Measurements from ENCODE around the gene TMEM238. TPM values are rescaled to one million over a fixed set of nuclear protein-coding genes. Genes with fewer than 3 reads are reported as not detected.

The TMEM238 gene
- total and polyA plus RNA-seq, 5 donors from 2014 or later: 0.42 to 15.9 (median 1.1) TPM

DNA sequence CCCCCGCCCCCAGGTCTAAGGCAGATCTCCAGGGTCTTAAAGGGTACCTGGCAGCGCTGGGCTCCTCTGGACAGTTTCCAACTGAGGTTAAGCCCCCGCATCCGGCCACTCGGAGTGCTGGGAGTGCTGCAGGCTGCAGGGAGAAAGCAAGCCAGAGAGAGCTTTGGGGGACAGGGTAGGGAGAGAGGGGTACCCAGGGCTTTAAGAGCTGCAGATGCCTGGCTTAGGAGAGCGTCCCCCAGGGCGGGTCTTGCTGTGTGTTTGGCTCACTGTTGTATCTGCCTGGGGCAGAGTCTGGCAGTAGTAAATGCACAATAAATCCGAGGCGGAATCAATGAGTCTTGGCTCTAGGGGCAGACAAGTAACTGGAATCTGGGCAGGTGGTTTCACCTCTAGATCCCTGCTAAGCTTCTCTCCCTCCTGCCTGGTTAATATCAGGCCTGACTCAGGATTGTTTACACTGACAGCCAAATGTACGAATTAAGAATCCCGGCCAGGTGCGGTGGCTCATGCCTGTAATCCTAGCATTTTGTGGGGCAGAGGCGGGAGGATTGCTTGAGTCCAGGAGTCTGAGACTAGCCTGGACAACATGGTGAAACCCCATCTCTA, 28.8 kb downstream of the TMEM238 start:
- DNase-seq: no peak
- Mint-ChIP-seq H3K4me1 (peaks cover 0 to 29% (median 13%) of the 10 kb centered on the region in 4 donors), H3K27me3 (peaks cover 60% of the 10 kb centered on the region), H3K36me3 (no peaks in the 10 kb centered on the region), H3K4me3 (peak overlapping the region; percentile 23 to 61 (median 40)), H3K9me3 (peaks cover 0 to 3% (median 0%) of the 10 kb centered on the region in 7 donors), H3K27ac (peak overlapping the region in 1 of 3 donors; percentile 43)
- Histone ChIP-seq H3K27ac (ENCODE audit: insufficient read depth, low read length, poor library complexity, severe bottlenecking) (no peak overlapping the region), H3K4me3 (ENCODE audit: low read depth, low read length) (no peak overlapping the region), H3K4me1 (ENCODE audit: control insufficient read depth, insufficient read depth, low read length, poor library complexity, severe bottlenecking) (peaks cover 20% of the 10 kb centered on the region), H3K9me3 (ENCODE audit: control insufficient read depth in 2 of 2, low read length in 2 of 2) (no peaks in the 10 kb centered on the region), H3K36me3 (ENCODE audit: control insufficient read depth, insufficient read depth, low read length) (no peaks in the 10 kb centered on the region), H3K27me3 (ENCODE audit: control insufficient read depth, insufficient read depth, low read length) (peaks cover 18% of the 10 kb centered on the region)
- ATAC-seq (ENCODE audit: low read depth in 2 of 2): no peak

DNA sequence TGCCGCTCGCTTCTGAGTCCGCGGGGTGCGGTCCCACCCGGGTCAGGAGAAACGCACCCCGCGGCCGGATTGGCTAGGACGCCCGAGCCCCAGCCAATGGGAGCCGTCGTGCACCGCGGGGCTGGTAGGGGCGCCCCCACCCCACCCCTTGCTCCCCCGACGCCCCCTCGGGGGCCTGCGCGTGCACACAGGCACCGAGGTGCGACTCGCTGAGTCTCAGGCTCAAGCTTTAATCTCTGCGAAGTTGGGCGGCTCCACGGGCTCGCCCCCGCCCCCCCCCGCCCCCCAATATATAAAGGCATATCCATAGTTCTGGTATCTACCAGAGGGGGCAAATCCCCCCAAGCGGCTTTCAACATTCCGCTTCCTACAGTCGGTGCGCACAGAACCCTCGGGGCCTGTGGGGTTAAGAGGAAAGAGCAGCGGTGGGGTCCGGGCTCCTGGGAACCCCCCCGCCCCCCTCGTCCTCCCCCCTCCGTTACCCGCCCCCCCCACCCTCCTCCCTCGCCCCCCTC, 29.3 kb downstream of the TMEM238 start, which contains the start of gene COX6B2:
TSS of gene COX6B2 (minus strand) at position 22 of the 515 bp plus-strand sequence. CDS start 198 bp downstream, outside the sequence.
- H3K27me3 ChIP-seq (ENCODE audit: control insufficient read depth, insufficient read depth, low read length): peaks cover 18% of the 10 kb centered on the region
- no peak within 1 kb of the TSS for H3K4me3 ChIP-seq (ENCODE audit: low read depth, low read length)
- H3K4me1 ChIP-seq (ENCODE audit: control insufficient read depth, insufficient read depth, low read length, poor library complexity, severe bottlenecking): peaks cover 20% of the 10 kb centered on the region
- H3K4me1 Mint-ChIP-seq: peaks cover 0 to 29% (median 13%) of the 10 kb centered on the region in 4 donors
- peaks cover 60% of the 10 kb centered on the region for H3K27me3 Mint-ChIP-seq
- H3K9me3 Mint-ChIP-seq: peaks cover 0 to 3% (median 0%) of the 10 kb centered on the region in 7 donors
- no peaks in the 10 kb centered on the region for H3K9me3 ChIP-seq (ENCODE audit: control insufficient read depth in 2 of 2, low read length in 2 of 2)
- no peaks in the 10 kb centered on the region for H3K36me3 ChIP-seq (ENCODE audit: control insufficient read depth, insufficient read depth, low read length)
- ATAC-seq (ENCODE audit: low read depth in 2 of 2) (no peak), DNase-seq (no peak)
- H3K27ac ChIP-seq (ENCODE audit: insufficient read depth, low read length, poor library complexity, severe bottlenecking): no peak within 1 kb of the TSS
- H3K27ac Mint-ChIP-seq: peak within 1 kb of the TSS in 1 of 3 donors; percentile 43
- H3K36me3 Mint-ChIP-seq: no peaks in the 10 kb centered on the region
- peak within 1 kb of the TSS; percentile 58 to 81 (median 73) for H3K4me3 Mint-ChIP-seq

DNA sequence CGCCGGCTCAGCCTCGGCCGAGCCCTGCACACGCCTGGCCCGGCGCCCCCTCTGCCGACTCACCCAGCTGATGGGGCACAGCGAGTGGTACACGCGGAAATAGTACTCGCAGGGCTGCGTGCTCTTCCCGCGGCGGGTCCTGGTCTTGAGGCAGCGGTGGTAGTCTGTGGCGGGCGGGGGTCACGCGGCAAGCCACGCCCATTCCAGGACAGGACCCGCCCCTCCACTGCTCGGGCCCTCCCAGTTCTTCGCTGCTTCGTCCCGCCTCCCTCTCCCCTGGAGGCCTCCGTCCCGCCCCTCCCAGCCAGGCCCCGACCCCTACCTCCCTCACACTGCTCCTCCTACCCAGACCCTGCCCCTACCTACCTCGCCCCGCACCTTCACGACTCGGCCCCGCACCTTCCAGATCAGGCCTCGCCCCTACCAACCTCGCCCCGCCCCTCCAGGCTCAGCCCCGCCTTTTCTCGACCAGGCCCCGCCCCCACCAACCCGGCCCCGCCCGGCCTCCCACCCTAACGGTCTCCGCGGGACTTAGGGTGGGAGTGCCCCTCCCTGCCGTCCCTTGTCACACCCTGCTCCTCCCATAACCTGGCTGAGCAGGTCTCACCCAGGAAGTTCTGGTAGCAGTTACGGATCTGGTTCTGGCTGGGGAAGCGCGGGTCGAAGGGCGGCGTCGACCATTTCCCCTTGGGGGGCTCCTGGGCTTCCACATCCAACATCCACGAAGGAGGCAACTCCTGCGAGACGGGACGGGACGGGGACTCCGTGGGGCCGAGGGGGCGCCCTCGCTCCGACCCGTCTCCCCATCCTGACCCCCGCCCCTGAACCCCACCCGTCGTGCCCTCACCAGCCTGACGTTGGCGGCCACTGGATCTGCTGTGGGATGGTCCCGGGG, 30.0 kb downstream of the TMEM238 start:
- no peaks in the 10 kb centered on the region for H3K9me3 ChIP-seq (ENCODE audit: control insufficient read depth in 2 of 2, low read length in 2 of 2)
- DNase-seq: peak; percentile 49 to 66 (median 64)
- Mint-ChIP-seq H3K9me3 (peaks cover 0 to 3% (median 0%) of the 10 kb centered on the region in 7 donors), H3K27me3 (peaks cover 60% of the 10 kb centered on the region), H3K27ac (no peak overlapping the region), H3K4me3 (peak overlapping the region; percentile 58 to 73 (median 72)), H3K36me3 (no peaks in the 10 kb centered on the region), H3K4me1 (peaks cover 0 to 29% (median 13%) of the 10 kb centered on the region in 4 donors)
- H3K36me3 ChIP-seq (ENCODE audit: control insufficient read depth, insufficient read depth, low read length): no peaks in the 10 kb centered on the region
- H3K27ac ChIP-seq (ENCODE audit: insufficient read depth, low read length, poor library complexity, severe bottlenecking): no peak overlapping the region
- peak; percentile 70 to 81 for ATAC-seq (ENCODE audit: low read depth in 2 of 2)
- H3K27me3 ChIP-seq (ENCODE audit: control insufficient read depth, insufficient read depth, low read length): peaks cover 18% of the 10 kb centered on the region
- no peak overlapping the region for H3K4me3 ChIP-seq (ENCODE audit: low read depth, low read length)
- peaks cover 20% of the 10 kb centered on the region for H3K4me1 ChIP-seq (ENCODE audit: control insufficient read depth, insufficient read depth, low read length, poor library complexity, severe bottlenecking)

DNA sequence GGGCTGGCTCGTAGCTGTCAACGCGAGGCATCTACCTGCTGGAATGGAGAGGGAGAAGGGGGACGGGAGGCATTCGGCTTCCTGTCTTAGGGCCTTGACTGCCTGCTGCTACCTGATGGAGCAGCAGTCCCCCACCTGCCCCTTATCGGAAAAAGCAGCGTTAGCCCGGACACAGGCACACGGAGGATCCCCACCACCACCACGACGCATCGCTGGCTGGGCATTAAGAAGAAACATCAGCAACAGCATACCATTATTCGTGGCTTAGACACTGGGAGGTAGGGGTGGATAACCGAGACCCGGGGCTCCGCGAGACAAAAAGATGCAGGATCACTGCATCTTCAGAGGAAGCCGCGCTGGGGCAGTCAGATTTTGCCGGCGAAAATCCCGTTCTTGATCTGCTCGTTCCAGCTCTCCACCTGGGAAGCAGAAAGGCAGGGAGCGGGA, 30.7 kb downstream of the TMEM238 start:
- Histone ChIP-seq H3K36me3 (ENCODE audit: control insufficient read depth, insufficient read depth, low read length) (no peaks in the 10 kb centered on the region), H3K4me1 (ENCODE audit: control insufficient read depth, insufficient read depth, low read length, poor library complexity, severe bottlenecking) (peaks cover 20% of the 10 kb centered on the region), H3K27ac (ENCODE audit: insufficient read depth, low read length, poor library complexity, severe bottlenecking) (no peak overlapping the region), H3K27me3 (ENCODE audit: control insufficient read depth, insufficient read depth, low read length) (peaks cover 18% of the 10 kb centered on the region), H3K4me3 (ENCODE audit: low read depth, low read length) (peak overlapping the region; percentile 1), H3K9me3 (ENCODE audit: control insufficient read depth in 2 of 2, low read length in 2 of 2) (no peaks in the 10 kb centered on the region)
- peaks cover 0 to 4% (median 0%) of the 10 kb centered on the region in 7 donors for H3K9me3 Mint-ChIP-seq
- ATAC-seq (ENCODE audit: low read depth in 2 of 2) (no peak), DNase-seq (no peak)
- peaks cover 60% of the 10 kb centered on the region for H3K27me3 Mint-ChIP-seq
- H3K36me3 Mint-ChIP-seq: no peaks in the 10 kb centered on the region
- peak overlapping the region in 2 of 3 donors; percentile 38 to 51 for H3K27ac Mint-ChIP-seq
- H3K4me3 Mint-ChIP-seq: peak overlapping the region; percentile 58 to 81 (median 73)
- H3K4me1 Mint-ChIP-seq: peaks cover 0 to 29% (median 13%) of the 10 kb centered on the region in 4 donors

DNA sequence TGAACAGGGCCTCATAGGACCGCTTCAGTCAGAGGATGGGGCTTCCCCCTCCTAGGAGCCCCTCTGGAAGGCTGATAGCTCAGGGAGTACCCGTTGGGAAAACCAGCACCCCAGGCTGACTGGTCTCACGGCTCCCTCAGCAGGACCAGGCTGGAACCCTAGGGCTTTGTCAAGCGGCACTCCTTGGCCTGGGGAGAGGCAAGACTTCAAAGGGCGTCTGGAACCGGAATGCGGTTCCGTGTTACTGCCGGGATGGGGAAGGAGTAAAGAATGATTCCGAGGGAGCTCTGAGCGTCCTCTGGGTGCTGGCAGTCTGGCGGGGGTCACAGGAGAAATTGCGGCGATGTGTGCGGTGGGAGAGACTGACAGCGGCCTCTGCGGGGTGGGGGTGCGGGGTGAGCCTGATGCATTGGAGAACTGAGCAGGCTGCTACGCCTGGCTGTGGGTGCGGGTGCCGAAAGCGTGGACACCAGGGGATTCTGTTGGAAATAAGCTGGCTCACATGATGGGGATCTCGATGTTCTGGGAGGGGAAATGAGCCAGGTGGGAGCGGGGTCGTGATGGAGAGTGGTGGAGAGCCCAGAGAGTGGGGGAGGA, 31.4 kb downstream of the TMEM238 start:
- peaks cover 60% of the 10 kb centered on the region for H3K27me3 Mint-ChIP-seq
- Histone ChIP-seq H3K4me1 (ENCODE audit: control insufficient read depth, insufficient read depth, low read length, poor library complexity, severe bottlenecking) (peaks cover 20% of the 10 kb centered on the region), H3K27ac (ENCODE audit: insufficient read depth, low read length, poor library complexity, severe bottlenecking) (no peak overlapping the region), H3K27me3 (ENCODE audit: control insufficient read depth, insufficient read depth, low read length) (peaks cover 18% of the 10 kb centered on the region), H3K36me3 (ENCODE audit: control insufficient read depth, insufficient read depth, low read length) (no peaks in the 10 kb centered on the region), H3K9me3 (ENCODE audit: control insufficient read depth in 2 of 2, low read length in 2 of 2) (no peaks in the 10 kb centered on the region), H3K4me3 (ENCODE audit: low read depth, low read length) (no peak overlapping the region)
- no peaks in the 10 kb centered on the region for H3K36me3 Mint-ChIP-seq
- H3K4me1 Mint-ChIP-seq: peaks cover 0 to 29% (median 13%) of the 10 kb centered on the region in 4 donors
- ATAC-seq (ENCODE audit: low read depth in 2 of 2) (no peak), DNase-seq (no peak)
- no peak overlapping the region for H3K27ac Mint-ChIP-seq
- peaks cover 0 to 4% (median 0%) of the 10 kb centered on the region in 7 donors for H3K9me3 Mint-ChIP-seq
- peak overlapping the region; percentile 61 to 74 (median 68) for H3K4me3 Mint-ChIP-seq

DNA sequence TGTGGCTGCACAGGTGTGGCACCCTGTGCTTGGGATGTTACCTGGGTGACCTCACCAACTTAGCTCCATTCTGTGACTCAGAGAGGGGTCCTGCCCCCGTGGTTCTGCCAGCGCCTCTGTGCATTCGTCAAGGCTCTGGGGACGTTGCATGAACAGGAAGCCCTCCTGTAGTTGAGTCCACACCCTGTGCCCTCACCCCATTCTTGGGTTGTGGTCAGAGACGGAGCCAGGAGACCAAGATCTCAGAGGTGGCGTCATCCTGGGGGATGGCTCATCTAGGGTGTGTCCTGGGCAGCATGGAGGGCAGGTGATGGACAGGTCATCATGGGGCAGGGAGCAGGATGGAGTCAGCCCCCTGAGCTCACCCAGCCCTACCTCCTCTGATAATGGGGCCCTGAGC, 32.1 kb downstream of the TMEM238 start:
- H3K9me3 Mint-ChIP-seq: peaks cover 0 to 4% (median 0%) of the 10 kb centered on the region in 7 donors
- ATAC-seq (ENCODE audit: low read depth in 2 of 2) (no peak), DNase-seq (no peak)
- peaks cover 0 to 29% (median 13%) of the 10 kb centered on the region in 4 donors for H3K4me1 Mint-ChIP-seq
- Histone ChIP-seq H3K36me3 (ENCODE audit: control insufficient read depth, insufficient read depth, low read length) (no peaks in the 10 kb centered on the region), H3K4me1 (ENCODE audit: control insufficient read depth, insufficient read depth, low read length, poor library complexity, severe bottlenecking) (peaks cover 20% of the 10 kb centered on the region), H3K9me3 (ENCODE audit: control insufficient read depth in 2 of 2, low read length in 2 of 2) (no peaks in the 10 kb centered on the region), H3K27ac (ENCODE audit: insufficient read depth, low read length, poor library complexity, severe bottlenecking) (no peak overlapping the region), H3K4me3 (ENCODE audit: low read depth, low read length) (no peak overlapping the region), H3K27me3 (ENCODE audit: control insufficient read depth, insufficient read depth, low read length) (peaks cover 18% of the 10 kb centered on the region)
- no peaks in the 10 kb centered on the region for H3K36me3 Mint-ChIP-seq
- H3K27ac Mint-ChIP-seq: no peak overlapping the region
- peak overlapping the region in 3 of 4 donors; percentile 41 to 96 (median 74) for H3K4me3 Mint-ChIP-seq
- H3K27me3 Mint-ChIP-seq: peaks cover 56% of the 10 kb centered on the region

DNA sequence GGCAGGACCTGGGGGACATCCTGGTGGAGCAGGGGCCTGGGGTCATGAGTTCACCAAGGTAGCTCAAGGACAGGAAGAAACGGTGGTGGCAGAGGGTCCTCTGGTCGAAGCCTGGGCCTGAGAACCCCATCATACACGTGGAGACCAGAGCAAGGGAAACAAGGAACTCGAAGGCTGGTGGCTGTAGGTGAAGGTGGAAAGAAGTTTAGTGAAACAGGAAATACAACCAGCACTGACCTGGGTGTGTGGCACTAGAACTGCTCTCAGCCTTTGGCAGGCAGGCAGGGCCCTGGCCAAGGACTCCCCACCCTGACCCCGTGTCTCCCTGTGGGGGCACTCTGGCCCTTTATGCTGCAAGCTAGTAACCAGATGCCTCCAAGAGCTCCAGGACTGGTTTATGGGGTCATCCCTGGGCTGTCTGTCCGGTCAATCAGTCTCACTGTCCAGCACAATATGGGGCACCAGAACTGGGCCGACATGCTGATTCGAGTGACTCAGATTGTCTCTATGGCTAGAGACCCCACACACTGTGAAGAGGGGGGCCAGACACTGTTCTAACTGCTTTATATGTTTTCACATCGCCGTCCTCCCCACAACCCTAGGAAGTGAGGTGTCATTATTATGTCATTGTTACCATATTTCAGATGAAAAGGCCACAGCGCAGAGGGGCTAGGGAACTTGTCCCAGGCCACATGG, 33.3 kb downstream of the TMEM238 start:
- H3K4me3 ChIP-seq (ENCODE audit: low read depth, low read length): no peak overlapping the region
- H3K36me3 Mint-ChIP-seq: no peaks in the 10 kb centered on the region
- H3K9me3 Mint-ChIP-seq: peaks cover 0 to 4% (median 0%) of the 10 kb centered on the region in 7 donors
- H3K27ac ChIP-seq (ENCODE audit: insufficient read depth, low read length, poor library complexity, severe bottlenecking): no peak overlapping the region
- H3K36me3 ChIP-seq (ENCODE audit: control insufficient read depth, insufficient read depth, low read length): no peaks in the 10 kb centered on the region
- peak overlapping the region in 2 of 4 donors; percentile 74 to 96 for H3K4me3 Mint-ChIP-seq
- H3K27me3 Mint-ChIP-seq: peaks cover 44% of the 10 kb centered on the region
- H3K27me3 ChIP-seq (ENCODE audit: control insufficient read depth, insufficient read depth, low read length): peaks cover 18% of the 10 kb centered on the region
- H3K4me1 ChIP-seq (ENCODE audit: control insufficient read depth, insufficient read depth, low read length, poor library complexity, severe bottlenecking): peaks cover 20% of the 10 kb centered on the region
- no peak overlapping the region for H3K27ac Mint-ChIP-seq
- ATAC-seq (ENCODE audit: low read depth in 2 of 2): no peak
- no peak for DNase-seq
- peaks cover 0 to 29% (median 13%) of the 10 kb centered on the region in 4 donors for H3K4me1 Mint-ChIP-seq
- no peaks in the 10 kb centered on the region for H3K9me3 ChIP-seq (ENCODE audit: control insufficient read depth in 2 of 2, low read length in 2 of 2)
